Measurements from ENCODE around the gene KIRREL3. TPM values are rescaled to one million over a fixed set of nuclear protein-coding genes. Genes with fewer than 3 reads are reported as not detected.

Gene KIRREL3
- total RNA-seq, 2 donors from 2014 or later: 0.28 TPM; not detected in 1

DNA sequence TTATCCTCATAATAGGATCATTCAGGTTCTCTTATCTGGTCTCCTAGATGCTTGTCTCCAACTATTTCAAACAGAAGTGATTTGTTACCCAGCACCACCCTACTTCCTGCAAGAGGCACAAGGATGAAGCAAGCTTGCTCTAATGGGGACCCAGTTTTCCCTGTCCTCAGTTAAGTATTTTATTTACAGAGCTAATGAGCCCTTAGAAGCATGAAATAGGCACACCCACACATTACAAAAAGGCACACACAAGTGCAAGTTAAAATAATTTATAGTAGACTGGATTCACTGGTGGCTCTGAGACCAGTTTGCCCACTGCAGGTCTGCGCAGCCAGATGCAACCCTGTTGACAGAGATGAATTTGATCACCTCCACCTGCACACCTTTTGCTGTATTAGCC is 167.5 kb downstream of the KIRREL3 start:
- H3K36me3 ChIP-seq: no peaks in the 10 kb centered on the region
- no peaks in the 10 kb centered on the region for H3K4me1 ChIP-seq (replicated peaks)
- H3K27ac ChIP-seq: no peak overlapping the region
- no peaks in the 10 kb centered on the region for H3K9me3 ChIP-seq
- WGBS: 46% methylated on average over 1 of the region's 1 CpG
- TF ChIP-seq POLR2AphosphoS5 (IDR thresholded peaks at IDR 0.05) (no peak), POLR2A (IDR thresholded peaks at IDR 0.05) (no peak)
- TF ChIP-seq, protein P1, sequence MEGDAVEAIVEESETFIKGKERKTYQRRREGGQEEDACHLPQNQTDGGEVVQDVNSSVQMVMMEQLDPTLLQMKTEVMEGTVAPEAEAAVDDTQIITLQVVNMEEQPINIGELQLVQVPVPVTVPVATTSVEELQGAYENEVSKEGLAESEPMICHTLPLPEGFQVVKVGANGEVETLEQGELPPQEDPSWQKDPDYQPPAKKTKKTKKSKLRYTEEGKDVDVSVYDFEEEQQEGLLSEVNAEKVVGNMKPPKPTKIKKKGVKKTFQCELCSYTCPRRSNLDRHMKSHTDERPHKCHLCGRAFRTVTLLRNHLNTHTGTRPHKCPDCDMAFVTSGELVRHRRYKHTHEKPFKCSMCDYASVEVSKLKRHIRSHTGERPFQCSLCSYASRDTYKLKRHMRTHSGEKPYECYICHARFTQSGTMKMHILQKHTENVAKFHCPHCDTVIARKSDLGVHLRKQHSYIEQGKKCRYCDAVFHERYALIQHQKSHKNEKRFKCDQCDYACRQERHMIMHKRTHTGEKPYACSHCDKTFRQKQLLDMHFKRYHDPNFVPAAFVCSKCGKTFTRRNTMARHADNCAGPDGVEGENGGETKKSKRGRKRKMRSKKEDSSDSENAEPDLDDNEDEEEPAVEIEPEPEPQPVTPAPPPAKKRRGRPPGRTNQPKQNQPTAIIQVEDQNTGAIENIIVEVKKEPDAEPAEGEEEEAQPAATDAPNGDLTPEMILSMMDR (IDR thresholded peaks at IDR 0.05): no peak
- no peak for DNase-seq (ENCODE audit: low spot score)
- H3K27me3 ChIP-seq (replicated peaks; ENCODE audit: insufficient read depth): no peaks in the 10 kb centered on the region
- H3K4me3 ChIP-seq: no peak overlapping the region
- intact Hi-C loops (cut with DNase I): no loop called here

DNA sequence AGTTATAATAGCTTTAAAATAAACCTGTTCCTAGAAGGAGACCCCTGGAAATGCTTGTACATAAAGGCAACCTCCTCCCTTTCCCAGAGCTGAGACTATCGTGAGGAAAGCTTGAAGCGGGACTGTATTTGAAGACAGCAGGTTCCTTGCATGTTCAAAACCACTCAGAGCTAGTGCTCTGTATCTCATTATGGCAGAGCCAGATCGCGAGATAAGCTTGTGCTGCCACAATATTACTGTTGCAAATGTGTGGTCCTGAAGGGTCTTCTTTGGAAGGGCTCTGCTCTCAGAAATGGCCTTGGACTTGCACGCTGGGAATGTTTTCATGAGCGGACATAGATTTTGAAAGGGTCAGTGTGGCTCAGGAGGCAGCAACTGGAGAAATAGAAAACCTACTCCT is 168.2 kb downstream of the KIRREL3 start:
- Histone ChIP-seq H3K27me3 (replicated peaks; ENCODE audit: insufficient read depth) (no peaks in the 10 kb centered on the region), H3K27ac (no peak overlapping the region), H3K36me3 (no peaks in the 10 kb centered on the region), H3K9me3 (no peaks in the 10 kb centered on the region), H3K4me3 (no peak overlapping the region), H3K4me1 (replicated peaks) (no peaks in the 10 kb centered on the region)
- no peak for DNase-seq (ENCODE audit: low spot score)
- intact Hi-C loops (cut with DNase I): no loop called here
- TF ChIP-seq POLR2A (IDR thresholded peaks at IDR 0.05): no peak
- TF ChIP-seq, protein P1 (IDR thresholded peaks at IDR 0.05): no peak
- TF ChIP-seq POLR2AphosphoS5 (IDR thresholded peaks at IDR 0.05): no peak
- WGBS: 65% methylated on average over 6 of the region's 6 CpGs

DNA sequence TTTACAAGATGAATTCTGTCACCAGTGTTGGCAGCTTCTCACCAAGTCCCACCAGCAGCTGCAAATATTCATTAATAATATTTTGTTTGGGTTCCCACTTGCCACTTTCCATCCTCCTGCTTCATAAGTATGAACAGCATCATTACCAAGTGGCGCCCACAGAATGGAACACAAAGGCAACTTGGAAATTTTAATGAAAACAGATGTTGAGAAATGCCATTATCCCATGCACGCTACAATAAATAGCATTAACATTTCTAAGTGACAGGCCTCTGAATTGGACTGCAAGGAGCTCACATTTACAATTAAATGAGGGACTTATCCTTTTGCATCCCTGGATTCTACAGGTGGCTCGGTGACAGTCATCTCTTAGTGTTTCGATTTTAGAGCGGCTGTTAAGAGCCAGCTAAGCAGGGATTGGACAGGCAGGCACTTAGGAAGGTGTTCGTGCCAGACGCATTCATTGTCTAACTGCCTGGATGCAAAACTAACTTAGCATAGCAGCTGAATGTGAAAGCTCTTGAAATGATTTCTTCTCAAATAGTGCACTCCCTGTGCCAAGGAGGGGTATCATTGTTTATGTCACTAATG is 170.3 kb downstream of the KIRREL3 start:
- H3K4me3 ChIP-seq: no peak overlapping the region
- H3K4me1 ChIP-seq (replicated peaks): no peaks in the 10 kb centered on the region
- H3K36me3 ChIP-seq: no peaks in the 10 kb centered on the region
- TF ChIP-seq POLR2A (IDR thresholded peaks at IDR 0.05) (no peak), POLR2AphosphoS5 (IDR thresholded peaks at IDR 0.05) (no peak)
- TF ChIP-seq, protein P1 (IDR thresholded peaks at IDR 0.05): no peak
- 69% methylated on average over 7 of the region's 7 CpGs for WGBS
- H3K27me3 ChIP-seq (replicated peaks; ENCODE audit: insufficient read depth): no peaks in the 10 kb centered on the region
- intact Hi-C loops (cut with DNase I): no loop called here
- no peak for DNase-seq (ENCODE audit: low spot score)
- no peaks in the 10 kb centered on the region for H3K9me3 ChIP-seq
- no peak overlapping the region for H3K27ac ChIP-seq

DNA sequence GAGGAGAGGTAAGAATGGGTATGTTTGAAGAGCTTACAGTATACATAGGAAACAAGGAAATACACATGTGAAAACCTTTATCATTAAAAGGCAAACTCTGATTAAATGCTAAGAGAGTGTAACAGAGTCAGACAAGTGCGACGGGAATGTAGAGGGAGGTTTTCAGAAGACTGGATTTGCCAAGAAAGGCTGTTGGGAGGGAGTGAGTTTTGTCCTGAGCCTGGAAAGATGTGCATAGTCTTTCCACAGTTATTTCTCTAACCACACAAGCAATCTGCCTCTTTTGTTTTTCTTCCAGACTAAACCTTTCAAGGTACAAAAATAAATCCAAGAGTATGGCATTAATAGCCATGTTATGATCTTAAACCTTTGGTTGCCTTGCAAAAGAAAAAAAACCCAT is 170.9 kb downstream of the KIRREL3 start:
- DNase-seq (ENCODE audit: low spot score): no peak
- H3K36me3 ChIP-seq: no peaks in the 10 kb centered on the region
- 27% methylated on average over 2 of the region's 2 CpGs for WGBS
- H3K4me1 ChIP-seq (replicated peaks): no peaks in the 10 kb centered on the region
- no peaks in the 10 kb centered on the region for H3K27me3 ChIP-seq (replicated peaks; ENCODE audit: insufficient read depth)
- H3K9me3 ChIP-seq: no peaks in the 10 kb centered on the region
- TF ChIP-seq, protein P1 (IDR thresholded peaks at IDR 0.05): no peak
- TF ChIP-seq POLR2AphosphoS5 (IDR thresholded peaks at IDR 0.05) (no peak), POLR2A (IDR thresholded peaks at IDR 0.05) (no peak)
- H3K4me3 ChIP-seq: no peak overlapping the region
- intact Hi-C loops (cut with DNase I): no loop called here
- no peak overlapping the region for H3K27ac ChIP-seq

DNA sequence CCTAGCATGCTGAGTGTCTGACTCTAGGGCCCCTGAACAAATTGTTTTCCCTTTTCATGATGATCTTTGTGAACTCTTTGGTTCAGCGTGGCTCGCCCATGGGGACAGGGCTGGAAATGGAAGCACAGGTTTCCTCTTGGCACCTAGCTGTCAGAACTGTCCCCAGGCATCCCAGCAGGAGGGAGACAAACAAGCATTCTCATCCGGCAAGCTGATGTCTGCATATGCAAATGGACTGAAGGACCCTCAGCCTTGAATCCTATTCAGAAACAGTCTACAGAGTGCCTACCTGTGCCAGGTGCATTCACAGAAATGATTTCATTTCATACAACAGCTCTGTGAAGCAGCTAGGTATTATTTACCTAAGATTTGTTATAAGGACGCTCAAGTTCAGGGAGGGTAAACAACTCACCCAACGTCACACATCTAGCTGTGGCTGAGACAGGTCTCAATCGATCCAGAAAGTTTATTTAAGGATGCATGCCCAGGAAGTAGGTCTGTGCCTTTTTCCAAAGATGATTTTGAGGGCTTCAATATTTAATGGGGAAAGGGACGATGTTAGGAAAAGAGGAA is 176.4 kb downstream of the KIRREL3 start:
- Histone ChIP-seq H3K9me3 (no peaks in the 10 kb centered on the region), H3K27ac (no peak overlapping the region), H3K27me3 (replicated peaks; ENCODE audit: insufficient read depth) (peaks cover under 1% of the 10 kb centered on the region), H3K4me1 (replicated peaks) (no peaks in the 10 kb centered on the region), H3K4me3 (no peak overlapping the region), H3K36me3 (no peaks in the 10 kb centered on the region)
- WGBS: 44% methylated on average over 7 of the region's 7 CpGs
- intact Hi-C loops (cut with DNase I): no loop called here
- no peak for DNase-seq (ENCODE audit: low spot score)
- TF ChIP-seq POLR2AphosphoS5 (IDR thresholded peaks at IDR 0.05) (no peak), POLR2A (IDR thresholded peaks at IDR 0.05) (no peak)
- TF ChIP-seq, protein P1 (IDR thresholded peaks at IDR 0.05): no peak

Data from prostate gland (tissue), 2 donors.